Left ventricle myocardium inferior (tissue), 1 donor: ENCODE measurements around the gene TSPAN3. TPM values are rescaled to one million over a fixed set of nuclear protein-coding genes. Genes with fewer than 3 reads are reported as not detected.

Experiments
- DNase-seq: peaks from one replicate; pipeline ENCODE4 v3.0.0-alpha.2; 2020
- H3K27ac ChIP-seq: fragments of 200-600 bp; replicated peaks from 2 replicates; pipeline ENCODE4 v1.8.0; 2021
- H3K27me3 ChIP-seq: fragments of 200-600 bp; 2 replicates; pipeline ENCODE4 v1.8.0; 2021; ENCODE audit warnings: low read depth
- H3K36me3 ChIP-seq: fragments of 200-600 bp; 2 replicates; pipeline ENCODE4 v1.8.0; 2021
- H3K4me1 ChIP-seq: fragments of 200-600 bp; 2 replicates; pipeline ENCODE4 v1.8.0; 2021
- H3K4me3 ChIP-seq: fragments of 200-600 bp; 2 replicates; pipeline ENCODE4 v1.8.0; 2021; ENCODE audit warnings: mild to moderate bottlenecking, moderate library complexity
- H3K9me3 ChIP-seq: fragments of 200-600 bp; replicated peaks from 2 replicates; pipeline ENCODE4 v1.8.0; 2021
- intact Hi-C: fragments of 100-400 bp; cut with micrococcal nuclease; formaldehyde crosslinking; loops from one replicate; pipeline ENCODE4 v1.11.0; 2022
- total RNA-seq: library from RNA; stranded (reverse); fragmentation: NEBNext Ultra II Directional; extraction: Animal tissue kit (Norgen Biotek cat#: 25700); gene quantifications from one replicate; pipeline ENCODE4 v1.2.1, GENCODE V29; 2021
- TF ChIP-seq, protein P1 (sequence below): fragments of 200-600 bp; IDR thresholded peaks from 2 replicates; pipeline ENCODE4 v1.8.0; 2021; ENCODE audit warnings: antibody characterized with exemption, mild to moderate bottlenecking, borderline replicate concordance
- donor health status: DM: no; HTN: yes; CAD: no; lungs with severe emphysema.

The TSPAN3 gene
- total RNA-seq, 1 donor from 2014 or later = 98.6 TPM

DNA sequence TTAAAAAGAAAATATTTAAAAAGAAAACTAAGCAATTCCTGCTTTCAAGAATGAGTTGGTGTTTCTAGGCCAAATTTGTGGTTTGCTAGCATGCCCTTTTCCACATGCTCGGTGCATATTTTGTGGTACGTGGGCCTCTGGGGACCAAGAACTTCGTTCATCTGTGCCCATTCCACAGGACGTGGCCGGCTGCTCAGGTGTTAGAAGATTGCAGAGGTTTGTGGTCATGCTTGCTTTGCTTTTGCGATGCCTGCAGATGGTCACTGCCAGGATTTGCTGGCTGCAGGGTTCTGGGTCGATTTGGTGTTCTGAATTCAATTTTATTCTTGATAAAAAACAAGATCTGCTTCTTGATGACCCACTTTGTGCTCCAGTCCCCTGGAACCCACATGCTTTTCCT lies 68.5 kb downstream of the TSPAN3 start:
- peak overlapping the region; percentile 44 for H3K27ac ChIP-seq
- H3K4me3 ChIP-seq = no peak overlapping the region
- H3K27me3 ChIP-seq = no peaks in the 10 kb centered on the region
- intact Hi-C loops = no loop called here
- no peaks in the 10 kb centered on the region for H3K9me3 ChIP-seq
- H3K4me1 ChIP-seq = no peaks in the 10 kb centered on the region
- TF ChIP-seq, protein P1, sequence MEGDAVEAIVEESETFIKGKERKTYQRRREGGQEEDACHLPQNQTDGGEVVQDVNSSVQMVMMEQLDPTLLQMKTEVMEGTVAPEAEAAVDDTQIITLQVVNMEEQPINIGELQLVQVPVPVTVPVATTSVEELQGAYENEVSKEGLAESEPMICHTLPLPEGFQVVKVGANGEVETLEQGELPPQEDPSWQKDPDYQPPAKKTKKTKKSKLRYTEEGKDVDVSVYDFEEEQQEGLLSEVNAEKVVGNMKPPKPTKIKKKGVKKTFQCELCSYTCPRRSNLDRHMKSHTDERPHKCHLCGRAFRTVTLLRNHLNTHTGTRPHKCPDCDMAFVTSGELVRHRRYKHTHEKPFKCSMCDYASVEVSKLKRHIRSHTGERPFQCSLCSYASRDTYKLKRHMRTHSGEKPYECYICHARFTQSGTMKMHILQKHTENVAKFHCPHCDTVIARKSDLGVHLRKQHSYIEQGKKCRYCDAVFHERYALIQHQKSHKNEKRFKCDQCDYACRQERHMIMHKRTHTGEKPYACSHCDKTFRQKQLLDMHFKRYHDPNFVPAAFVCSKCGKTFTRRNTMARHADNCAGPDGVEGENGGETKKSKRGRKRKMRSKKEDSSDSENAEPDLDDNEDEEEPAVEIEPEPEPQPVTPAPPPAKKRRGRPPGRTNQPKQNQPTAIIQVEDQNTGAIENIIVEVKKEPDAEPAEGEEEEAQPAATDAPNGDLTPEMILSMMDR = no peak
- DNase-seq = no peak
- no peaks in the 10 kb centered on the region for H3K36me3 ChIP-seq

DNA sequence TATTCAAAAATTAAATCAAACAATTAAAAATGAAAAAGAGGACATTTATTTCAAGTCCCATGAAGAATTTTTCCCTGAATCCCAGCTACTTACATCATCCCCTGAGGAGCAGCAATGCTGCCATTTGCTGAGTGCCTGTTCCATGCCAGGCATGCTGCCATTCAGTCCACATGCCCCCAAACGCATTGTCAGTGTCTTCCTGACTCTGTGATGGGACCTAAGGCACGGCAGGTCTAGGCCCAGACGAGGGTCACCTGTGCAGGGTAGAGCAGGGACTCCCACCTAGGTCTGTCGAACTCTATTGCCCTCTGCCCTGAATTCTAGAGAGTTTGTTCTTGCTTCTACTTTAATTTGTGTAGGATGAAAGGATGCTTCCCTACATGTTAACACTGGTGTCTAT lies 68.9 kb downstream of the TSPAN3 start:
- H3K36me3 ChIP-seq = no peaks in the 10 kb centered on the region
- peaks cover 2% of the 10 kb centered on the region for H3K4me1 ChIP-seq
- no peak overlapping the region for H3K4me3 ChIP-seq
- intact Hi-C loops = no loop called here
- H3K27ac ChIP-seq = no peak overlapping the region
- DNase-seq = no peak
- H3K9me3 ChIP-seq = no peaks in the 10 kb centered on the region
- H3K27me3 ChIP-seq = no peaks in the 10 kb centered on the region
- TF ChIP-seq, protein P1 = no peak

DNA sequence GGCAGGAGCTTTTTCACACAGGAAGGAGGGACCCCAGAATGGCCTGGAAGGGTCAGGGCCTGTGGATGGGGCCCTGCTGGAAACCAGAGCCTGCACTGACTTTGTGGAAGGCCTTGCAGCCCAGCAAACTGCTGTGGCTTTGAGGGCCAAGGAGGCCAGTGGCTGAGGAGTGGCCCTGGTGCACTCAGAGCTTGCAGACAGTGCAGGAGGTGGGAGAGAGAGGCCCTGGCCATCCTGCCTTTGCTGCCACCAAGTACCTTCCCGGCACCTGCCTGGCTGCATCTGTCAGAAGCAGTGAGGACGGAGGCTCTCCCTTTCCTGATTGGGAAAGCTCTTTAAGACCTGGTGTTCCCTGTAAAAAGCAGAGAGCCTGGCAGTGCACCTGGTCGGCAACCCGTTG lies 69.6 kb downstream of the TSPAN3 start:
- Histone ChIP-seq H3K36me3 (no peaks in the 10 kb centered on the region), H3K9me3 (no peaks in the 10 kb centered on the region), H3K4me3 (no peak overlapping the region), H3K27ac (no peak overlapping the region), H3K4me1 (peaks cover 8% of the 10 kb centered on the region), H3K27me3 (no peaks in the 10 kb centered on the region)
- no peak for DNase-seq
- TF ChIP-seq, protein P1 = no peak
- intact Hi-C loops = no loop called here

DNA sequence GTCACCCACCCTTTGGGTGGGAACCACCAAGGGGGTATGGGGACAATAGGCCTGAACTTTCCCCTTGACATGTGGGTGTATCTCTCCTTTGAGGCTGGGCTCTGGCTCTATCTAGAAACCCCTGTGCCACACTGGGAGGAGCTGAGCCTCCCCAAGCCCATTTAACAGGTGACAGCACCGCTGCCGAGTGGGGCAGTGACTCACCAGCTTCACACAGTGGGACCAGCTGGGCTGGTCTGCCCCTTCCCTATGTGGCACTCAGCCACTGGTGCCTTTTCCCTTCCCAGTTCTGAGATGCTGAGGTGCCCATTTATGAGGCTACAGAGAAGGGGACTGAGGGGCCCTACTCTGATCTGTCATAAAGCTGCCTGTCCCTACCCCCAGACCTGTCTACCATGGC lies 70.9 kb downstream of the TSPAN3 start:
- DNase-seq = no peak
- H3K4me1 ChIP-seq = peaks cover 18% of the 10 kb centered on the region
- no peaks in the 10 kb centered on the region for H3K36me3 ChIP-seq
- H3K27me3 ChIP-seq = no peaks in the 10 kb centered on the region
- TF ChIP-seq, protein P1 = no peak
- no peaks in the 10 kb centered on the region for H3K9me3 ChIP-seq
- intact Hi-C loops = no loop called here
- H3K4me3 ChIP-seq = no peak overlapping the region
- no peak overlapping the region for H3K27ac ChIP-seq

- no peaks in the 10 kb centered on the region for H3K36me3 ChIP-seq
- H3K9me3 ChIP-seq = no peaks in the 10 kb centered on the region
- peaks cover 22% of the 10 kb centered on the region for H3K4me1 ChIP-seq
- H3K4me3 ChIP-seq = no peak overlapping the region
- TF ChIP-seq, protein P1 = no peak
- no peak for DNase-seq
- intact Hi-C loops = no loop called here
- no peaks in the 10 kb centered on the region for H3K27me3 ChIP-seq
- H3K27ac ChIP-seq = no peak overlapping the region
Observed at GRCh38 chr15:76998663-76999285, 72.1 kb downstream of the TSPAN3 start.
